ENCODE data around the gene ARMC3.

GRCh38 chr10:22998091-22998490 is 70.2 kb downstream of the ARMC3 start:
- no peak for TF ChIP-seq CTCF (IDR thresholded peaks at IDR 0.05)
- TF ChIP-seq POLR2AphosphoS5 (IDR thresholded peaks at IDR 0.05): no peak
- TF ChIP-seq EP300 (IDR thresholded peaks at IDR 0.05): no peak
- no peak for TF ChIP-seq POLR2A (IDR thresholded peaks at IDR 0.05)
